Neural progenitor cell (in vitro differentiated cells): Measurements from ENCODE around the gene MYO1C.

Experiments used
- CTCF ChIP-seq: fragments of 200-600 bp; sonication (generic); IDR thresholded peaks from 2 replicates; pipeline ENCODE4 v1.5.1; 2017; ENCODE audit warnings: antibody characterized with exemption, mild to moderate bottlenecking
- EZH2phosphoT487 ChIP-seq: fragments of 200-600 bp; sonication (generic); IDR thresholded peaks from 2 replicates; pipeline ENCODE4 v1.6.1; 2017; ENCODE audit warnings: antibody characterized with exemption

GRCh38 chr17:1506649-1507267, 14.3 kb upstream of the MYO1C start:
- TF ChIP-seq CTCF, result no peak
- TF ChIP-seq EZH2phosphoT487, result no peak
